RKO (cell line): ENCODE data around the gene SIRPG.
"Not testable (repeated sequence)": the region's sequence is repeated elsewhere in the genome, so short reads cannot be mapped to it uniquely, and the experiment has no call there.

Source experiments
- DNase-seq: peaks from one replicate; pipeline ENCODE4 v3.0.0-alpha.2; 2016; ENCODE audit warnings: low spot score

The SIRPG gene

DNA sequence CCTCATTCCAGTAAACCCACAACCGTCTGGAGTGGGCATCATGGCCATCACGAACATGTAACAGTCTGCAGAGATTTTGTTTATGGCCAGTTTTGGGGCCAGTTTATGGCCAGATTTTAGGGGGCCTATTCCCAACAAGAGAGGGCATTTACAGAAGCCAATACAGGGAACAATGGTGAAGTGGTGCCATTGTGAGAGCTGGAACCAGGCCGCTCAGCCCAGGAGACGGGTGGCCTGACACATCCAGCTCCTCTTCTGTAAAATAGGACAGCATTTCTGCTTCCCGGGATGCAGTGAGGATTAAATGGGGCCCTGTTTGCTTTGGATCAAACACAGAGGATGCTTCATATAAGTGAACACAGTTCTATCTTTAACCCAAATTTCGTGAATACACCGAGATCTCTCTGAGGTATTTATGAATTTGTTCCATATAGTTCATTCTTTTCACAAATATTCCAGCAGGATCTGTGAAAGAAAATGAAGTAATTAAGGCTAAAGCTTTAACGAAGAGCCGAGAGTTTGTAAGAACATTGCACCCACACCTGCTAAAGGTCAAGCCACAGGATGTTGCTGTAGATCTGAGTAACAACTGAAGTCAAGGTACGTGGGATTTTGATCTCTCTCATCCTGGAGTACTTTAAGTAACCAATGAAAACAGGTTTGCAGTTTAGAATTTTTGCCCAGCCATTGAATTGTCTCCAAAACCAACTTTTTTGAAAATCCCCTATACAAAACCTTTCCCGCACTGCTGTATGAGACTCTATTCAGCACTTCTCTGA lies 14.5 kb upstream of the SIRPG start:
- DNase-seq, result no peak

DNA sequence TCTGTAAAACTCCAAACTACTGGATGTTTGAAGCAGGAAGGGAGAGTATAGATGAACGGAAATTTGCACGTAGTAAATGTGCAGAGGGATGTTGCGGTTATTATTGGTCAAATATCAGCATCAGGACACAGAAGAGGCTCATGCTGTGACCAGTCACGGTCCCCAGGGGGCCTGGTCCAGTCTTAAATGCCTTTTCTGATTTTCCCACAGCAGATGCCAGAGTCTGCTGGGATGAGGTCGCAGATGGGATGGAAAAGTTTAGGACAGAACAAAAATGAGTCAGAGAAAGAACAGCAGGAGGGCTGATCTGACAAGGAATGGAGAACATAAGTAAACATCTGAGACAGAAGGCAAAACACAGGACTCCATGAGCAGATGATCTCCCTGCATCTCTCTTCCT lies 11.7 kb upstream of the SIRPG start:
- no peak for DNase-seq

- no peak for DNase-seq
These were observed 10.0 kb upstream of the SIRPG start for GRCh38 chr20:1667502-1668085.

GRCh38 chr20:1666802-1667201 lies 9.2 kb upstream of the SIRPG start:
- DNase-seq, result no peak

GRCh38 chr20:1665345-1665744 lies 7.8 kb upstream of the SIRPG start:
- DNase-seq, result no peak

DNA sequence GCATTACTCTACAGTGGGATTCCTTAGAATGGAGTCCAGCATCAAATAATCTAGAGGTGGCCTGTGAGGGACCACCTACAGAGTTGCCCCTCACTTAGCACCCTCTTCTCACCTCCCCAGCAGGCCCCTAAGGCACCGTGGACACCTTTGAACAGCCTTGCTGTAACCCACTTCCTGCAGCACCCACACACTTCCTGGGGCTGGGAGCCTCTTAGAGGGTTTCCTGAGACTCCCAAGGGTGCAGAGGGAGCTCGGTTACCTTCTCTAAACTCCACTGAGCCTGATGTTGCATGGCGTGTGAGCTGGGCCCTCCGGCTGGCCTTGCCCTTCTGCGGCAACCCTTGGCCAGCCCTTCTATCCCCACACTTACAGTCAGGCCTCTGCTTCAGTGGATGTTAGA lies 7.3 kb upstream of the SIRPG start:
- DNase-seq, result no peak

GRCh38 chr20:1663917-1664316 lies 6.3 kb upstream of the SIRPG start:
- DNase-seq, result peak; percentile 22

- no peak for DNase-seq
These were observed 4.1 kb upstream of the SIRPG start for GRCh38 chr20:1661542-1662299.

DNA sequence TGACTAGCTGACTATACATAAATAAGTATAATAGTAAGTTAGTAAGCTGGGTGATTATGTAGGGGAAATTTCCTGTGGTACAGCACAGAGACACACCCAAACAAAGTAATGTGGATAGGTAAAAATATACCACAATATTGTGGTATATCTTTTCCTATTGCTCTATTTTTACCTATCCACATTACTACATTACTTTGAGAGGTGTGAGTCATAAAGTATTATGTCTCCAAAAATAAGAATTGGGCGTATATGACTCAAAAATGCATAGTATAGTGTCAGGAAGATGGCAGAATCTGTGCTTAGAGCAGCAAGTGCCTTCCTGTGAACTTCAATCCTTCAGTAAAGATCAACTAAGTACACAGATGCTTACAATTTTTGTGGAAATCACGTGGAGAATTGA lies 2.7 kb upstream of the SIRPG start:
- no peak for DNase-seq

GRCh38 chr20:1656844-1657243 lies 735 bp downstream of the SIRPG start:
- DNase-seq, result no peak

DNA sequence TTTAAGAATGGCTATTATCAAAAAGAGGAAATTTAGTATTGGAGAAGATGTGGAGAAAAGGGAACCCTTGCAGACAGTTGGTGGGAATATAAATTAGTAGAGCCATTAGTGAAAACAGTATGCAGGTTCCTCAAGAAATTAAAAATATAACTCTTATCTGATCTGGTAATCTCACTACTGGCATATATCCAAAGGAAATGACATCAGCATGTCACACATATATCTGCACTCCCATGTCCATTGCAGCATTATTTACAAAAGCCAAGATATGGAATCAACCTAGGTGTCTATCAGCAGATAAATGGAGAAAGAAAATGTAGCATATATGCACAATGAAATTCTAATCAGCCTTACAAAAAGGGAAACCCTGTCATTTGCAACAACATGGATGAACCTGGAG lies 2.6 kb downstream of the SIRPG start:
- no peak for DNase-seq

GRCh38 chr20:1652960-1653359 lies 4.6 kb downstream of the SIRPG start:
- no peak for DNase-seq

GRCh38 chr20:1652104-1652503 lies 5.5 kb downstream of the SIRPG start:
- DNase-seq, result no peak

DNA sequence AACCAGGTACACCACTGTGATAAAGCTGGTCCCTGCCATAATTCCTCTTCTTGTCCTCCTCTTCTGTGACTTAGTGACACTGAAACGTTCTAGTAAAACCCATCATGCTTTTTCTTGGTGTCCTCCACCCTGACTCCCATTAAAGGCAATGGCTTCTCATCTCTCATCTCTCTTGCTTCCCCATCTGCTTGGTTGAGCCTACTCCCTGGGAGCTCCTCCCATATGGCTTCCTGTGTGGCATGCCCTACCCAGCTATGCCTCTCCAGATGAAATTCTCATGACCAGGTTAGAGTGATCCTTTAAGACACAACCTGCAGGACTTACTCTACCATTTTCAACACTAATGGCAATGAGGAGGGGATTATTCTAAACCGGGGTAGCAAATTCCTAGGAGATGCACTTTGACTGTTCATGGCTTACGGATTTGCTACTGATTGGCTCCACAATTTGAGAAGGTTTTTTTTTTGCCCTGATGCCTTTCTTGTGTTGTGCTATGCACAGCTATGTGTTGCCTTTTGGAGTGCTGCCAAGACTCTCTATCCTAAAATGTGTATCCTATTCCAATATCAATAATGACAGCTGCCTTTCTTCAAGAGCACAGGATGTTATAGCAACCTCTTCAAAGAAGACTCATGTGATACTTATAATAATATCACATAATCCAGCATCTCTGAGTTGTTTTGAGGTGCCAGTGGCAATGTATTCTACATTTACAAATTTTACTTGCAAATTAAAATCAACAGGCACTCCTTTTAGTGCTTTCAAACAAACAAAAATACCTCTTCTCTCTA lies 6.1 kb downstream of the SIRPG start:
- no peak for DNase-seq

DNA sequence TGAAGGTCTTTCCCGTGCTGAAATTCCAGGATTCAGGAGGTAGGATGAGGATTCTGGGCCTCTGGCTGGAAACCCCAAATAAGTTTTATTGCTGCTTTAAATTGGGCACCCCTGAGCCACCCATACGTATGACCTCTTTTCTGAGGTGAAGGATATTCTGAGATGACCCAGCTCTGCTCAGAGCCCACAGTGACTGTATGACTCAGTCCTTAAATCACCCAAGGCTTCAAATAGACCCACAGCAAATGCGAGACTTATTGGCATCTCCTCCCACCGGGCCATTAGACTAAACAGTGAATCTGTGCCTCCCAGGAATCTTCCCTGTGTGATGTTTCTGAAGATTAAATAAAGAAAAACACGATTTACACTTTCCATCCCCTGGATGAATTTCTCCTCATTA lies 9.5 kb downstream of the SIRPG start:
- no peak for DNase-seq

- no peak for DNase-seq
These were observed 10.6 kb downstream of the SIRPG start for GRCh38 chr20:1646975-1647431.

DNA sequence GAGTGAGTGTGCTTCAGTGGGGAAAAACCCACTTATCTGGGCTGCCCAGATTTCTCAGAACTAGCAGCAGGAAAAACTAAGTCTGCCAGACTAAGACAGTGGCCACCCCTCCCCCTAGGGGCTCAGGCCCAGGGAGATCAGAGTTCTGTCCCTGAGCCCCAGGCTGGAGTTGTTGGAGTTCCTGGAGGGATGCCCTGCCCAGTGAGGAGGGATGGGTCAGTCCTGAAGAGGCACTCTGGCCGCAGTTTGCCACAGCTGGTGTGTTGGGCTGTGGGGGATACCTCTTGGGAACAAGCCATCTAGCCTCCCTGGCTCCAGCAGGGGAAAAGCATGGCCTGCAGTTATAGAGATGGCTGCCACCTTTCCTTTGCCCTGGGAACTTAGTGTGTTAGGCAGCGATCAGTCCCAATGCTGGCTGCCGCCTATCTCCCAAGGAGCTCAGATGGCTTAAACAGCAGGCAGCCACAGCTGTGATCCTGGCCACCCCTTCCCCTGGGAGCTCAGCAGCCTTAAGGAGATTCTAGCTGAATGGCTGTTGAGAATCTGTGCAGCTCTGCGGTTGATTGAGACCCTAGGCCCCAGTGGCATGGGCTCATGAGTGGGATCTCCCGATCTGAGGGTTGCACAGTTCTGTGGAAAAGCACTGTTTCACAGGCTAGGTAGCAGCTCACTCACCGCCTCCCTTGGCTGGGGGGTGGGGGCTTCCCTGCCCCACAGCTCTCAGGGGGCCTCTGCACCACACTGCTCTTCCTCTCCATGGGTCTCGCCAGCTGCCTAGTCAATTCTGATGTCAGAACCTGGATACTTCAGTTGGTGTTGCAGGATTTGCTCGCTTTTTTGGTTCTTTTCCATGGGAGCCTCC lies 13.2 kb downstream of the SIRPG start:
- no peak for DNase-seq

GRCh38 chr20:1638643-1639042 lies 18.9 kb downstream of the SIRPG start:
- not testable (repeated sequence) for DNase-seq

DNA sequence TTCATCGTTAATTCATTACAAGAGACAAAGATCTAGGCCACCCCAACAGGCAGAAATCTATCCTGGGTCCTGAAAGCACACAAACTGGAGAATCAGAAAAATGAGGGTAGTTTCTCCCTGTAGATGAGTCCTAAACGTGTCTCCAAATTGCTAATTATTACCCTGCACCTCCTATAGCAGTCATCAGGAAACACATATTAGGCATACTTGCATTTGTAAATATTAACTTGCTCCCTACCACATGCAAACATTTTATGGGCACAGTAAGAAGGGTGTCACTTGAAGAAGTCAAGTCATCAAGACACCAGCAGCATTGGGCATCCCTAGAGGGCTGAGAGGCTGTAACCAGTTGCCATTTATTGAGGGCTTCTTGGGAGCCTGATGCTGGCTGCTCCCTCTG lies 19.8 kb downstream of the SIRPG start:
- DNase-seq, result no peak

DNA sequence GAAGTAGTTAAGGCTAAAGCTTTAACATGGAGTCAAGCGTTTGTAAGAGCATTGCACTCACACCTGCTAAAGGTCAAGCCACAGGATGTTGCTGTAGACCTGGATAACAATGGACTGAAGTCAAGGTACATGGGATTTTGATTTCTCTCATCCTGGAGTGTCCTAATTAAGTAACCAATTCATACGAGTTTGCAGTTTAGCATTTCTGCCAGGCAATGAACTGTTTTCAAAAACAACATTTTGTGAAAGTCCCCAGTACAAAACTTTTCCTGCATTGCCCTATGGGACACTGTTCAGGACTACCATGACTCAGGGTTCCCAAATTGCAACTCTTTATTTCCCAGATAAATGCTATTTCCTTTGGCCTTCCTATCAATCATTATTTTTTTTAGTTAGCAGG lies 20.4 kb downstream of the SIRPG start:
- DNase-seq, result no peak

DNA sequence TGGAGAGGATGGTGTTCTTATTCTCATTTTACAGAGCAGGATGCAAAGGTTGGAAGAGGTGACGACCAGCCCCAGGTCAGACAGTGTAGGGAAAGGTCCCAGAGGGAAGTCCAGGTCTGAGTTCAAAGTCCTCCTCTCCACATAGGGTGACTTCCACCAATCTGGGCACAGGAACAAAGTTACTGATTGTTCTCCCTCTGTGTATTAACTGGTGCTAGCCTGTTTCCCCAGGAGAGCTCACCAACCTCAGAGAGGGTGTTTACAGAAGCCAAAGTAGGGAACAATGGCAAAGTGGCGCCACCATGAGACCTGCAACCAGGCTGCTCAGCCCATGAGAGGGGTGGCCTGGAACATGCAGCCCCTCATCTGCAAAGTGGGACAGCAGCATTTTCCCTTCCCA lies 21.0 kb downstream of the SIRPG start:
- DNase-seq, result no peak
